Measurements from ENCODE around the gene SCNM1. TPM values are rescaled to one million over a fixed set of nuclear protein-coding genes. Genes with fewer than 3 reads are reported as not detected.
"Not testable (repeated sequence)": the region's sequence is repeated elsewhere in the genome, so short reads cannot be mapped to it uniquely, and the experiment has no call there.

Gene SCNM1
- total RNA-seq, 1 donor from 2014 or later, result 19.1 TPM

- intact Hi-C loops (cut with micrococcal nuclease), result no loop called here
- DNase-seq (no peak), ATAC-seq (no peak)
Observed at GRCh38 chr1:151187205-151187604, 21.3 kb downstream of the SCNM1 start.

GRCh38 chr1:151188667-151189066, 22.7 kb downstream of the SCNM1 start:
- DNase-seq; ATAC-seq; intact Hi-C loops (cut with micrococcal nuclease): not testable (repeated sequence)

GRCh38 chr1:151189637-151190445, 23.9 kb downstream of the SCNM1 start, which contains the start of gene VPS72:
Gene VPS72, minus strand, starts transcription at chr1:151190197. Its CDS starts 76 bp downstream, at chr1:151190121.
- peak; percentile 97 for ATAC-seq
- DNase-seq, result peak; percentile 86
- intact Hi-C loops (cut with micrococcal nuclease), result loop anchor here (5.0 kb wide), 1 partner anchor 62 kb away; the partner anchor contains the start of gene PSMD4

- no peak for DNase-seq
- intact Hi-C loops (cut with micrococcal nuclease), result loop anchor here (5.0 kb wide), 1 partner anchor 60 kb away; the partner anchor contains the start of gene PSMD4
- no peak for ATAC-seq
Observed at GRCh38 chr1:151192047-151192446, 26.1 kb downstream of the SCNM1 start.

GRCh38 chr1:151193304-151193703, 27.4 kb downstream of the SCNM1 start:
- DNase-seq, result no peak
- intact Hi-C loops (cut with micrococcal nuclease), result loop anchor here (5.0 kb wide), 1 partner anchor 59 kb away; the partner anchor contains the start of gene PSMD4
- no peak for ATAC-seq

GRCh38 chr1:151193856-151194255, 27.9 kb downstream of the SCNM1 start:
- ATAC-seq (no peak), DNase-seq (no peak)
- intact Hi-C loops (cut with micrococcal nuclease), result loop anchor here (5.0 kb wide), 1 partner anchor 58 kb away; the partner anchor contains the start of gene PSMD4

- not testable (repeated sequence) for DNase-seq, ATAC-seq
- intact Hi-C loops (cut with micrococcal nuclease), result loop anchor here (5.0 kb wide), 1 partner anchor 57 kb away; the partner anchor contains the start of gene PSMD4
Observed at GRCh38 chr1:151194894-151195594, 29.1 kb downstream of the SCNM1 start.

- peak; percentile 34 for ATAC-seq
- intact Hi-C loops (cut with micrococcal nuclease), result no loop called here
- DNase-seq, result no peak
Observed at GRCh38 chr1:151196292-151196800, 30.4 kb downstream of the SCNM1 start.

GRCh38 chr1:151197863-151198253, 31.9 kb downstream of the SCNM1 start:
- no peak for DNase-seq
- intact Hi-C loops (cut with micrococcal nuclease), result no loop called here
- no peak for ATAC-seq

GRCh38 chr1:151198254-151199127, 32.5 kb downstream of the SCNM1 start, which contains the start of gene PIP5K1A:
Gene PIP5K1A, plus strand, starts transcription at chr1:151198552. Its CDS starts 445 bp downstream, at chr1:151198997.
- intact Hi-C loops (cut with micrococcal nuclease), result no loop called here
- DNase-seq (peak; percentile 100), ATAC-seq (peak; percentile 96)

GRCh38 chr1:151199873-151200581, 34.1 kb downstream of the SCNM1 start:
- ATAC-seq, result no peak
- intact Hi-C loops (cut with micrococcal nuclease), result no loop called here
- no peak for DNase-seq

GRCh38 chr1:151205381-151205965, 39.5 kb downstream of the SCNM1 start:
- intact Hi-C loops (cut with micrococcal nuclease); DNase-seq; ATAC-seq: not testable (repeated sequence)

- intact Hi-C loops (cut with micrococcal nuclease), result no loop called here
- DNase-seq, result no peak
- ATAC-seq, result no peak
Observed at GRCh38 chr1:151210830-151211229, 44.9 kb downstream of the SCNM1 start.

GRCh38 chr1:151211972-151212705, 46.2 kb downstream of the SCNM1 start:
- ATAC-seq, result no peak
- no peak for DNase-seq
- intact Hi-C loops (cut with micrococcal nuclease), result no loop called here

- ATAC-seq, result no peak
- intact Hi-C loops (cut with micrococcal nuclease), result no loop called here
- no peak for DNase-seq
Observed at GRCh38 chr1:151213560-151213959, 47.6 kb downstream of the SCNM1 start.

Data from left ventricle myocardium superior (tissue), 1 donor.